NCI-H1930 (cell line): ENCODE results near the gene MMRN1.
A peak's percentile ranks its signal among the peaks of the same experiment; 100 is the strongest.

Source experiments
- DNase-seq, 2 experiments: peaks; one replicate each; lab custom pipeline; 2025; lab: John Stamatoyannopoulos, UW

The MMRN1 gene

GRCh38 chr4:89997171-89997704 is 102.6 kb downstream of the MMRN1 start:
- no peak for DNase-seq

GRCh38 chr4:89998469-89999011 is 103.9 kb downstream of the MMRN1 start:
- peak; percentile 67 to 86 for DNase-seq

- DNase-seq, result no peak
Measured at GRCh38 chr4:90001023-90001422, 106.4 kb downstream of the MMRN1 start.

GRCh38 chr4:90002441-90003062 is 107.9 kb downstream of the MMRN1 start:
- DNase-seq, result no peak
